Smooth muscle cell (in vitro differentiated cells): Measurements from ENCODE around the gene TM2D3. TPM values are rescaled to one million over a fixed set of nuclear protein-coding genes. Genes with fewer than 3 reads are reported as not detected.

Source experiments
- DNase-seq: peaks from one replicate; lab custom pipeline; 2025; ENCODE audit not compliant: unreplicated experiment; lab: John Stamatoyannopoulos, UW
- H2AFZ ChIP-seq: fragments of 200-600 bp; sonication (generic); 2 replicates; pipeline ENCODE4 v1.6.0; 2016; ENCODE audit warnings: antibody characterized with exemption, low read depth, mild to moderate bottlenecking
- H3F3A ChIP-seq: fragments of 200-600 bp; sonication (generic); 2 replicates; pipeline ENCODE4 v1.6.0; 2017; ENCODE audit warnings: antibody characterized with exemption, low read depth
- H3K27ac ChIP-seq: fragments of 200-600 bp; sonication (generic); 2 replicates; pipeline ENCODE4 v1.5.1; 2016; ENCODE audit warnings: low read depth, mild to moderate bottlenecking
- H3K27me3 ChIP-seq: fragments of 200-600 bp; sonication (generic); 2 replicates; pipeline ENCODE4 v1.6.1; 2016; ENCODE audit warnings: low read depth, mild to moderate bottlenecking
- H3K36me3 ChIP-seq: fragments of 200-600 bp; sonication (generic); 2 replicates; pipeline ENCODE4 v1.5.1; 2016; ENCODE audit warnings: low read depth
- H3K4me1 ChIP-seq: fragments of 200-600 bp; sonication (generic); 2 replicates; pipeline ENCODE4 v1.5.1; 2016; ENCODE audit warnings: low read depth
- H3K4me2 ChIP-seq: fragments of 200-600 bp; sonication (generic); 2 replicates; pipeline ENCODE4 v1.6.0; 2016; ENCODE audit warnings: mild to moderate bottlenecking
- H3K4me3 ChIP-seq: fragments of 200-600 bp; sonication (generic); 2 replicates; pipeline ENCODE4 v1.5.1; 2016; ENCODE audit warnings: mild to moderate bottlenecking
- H3K79me2 ChIP-seq: fragments of 200-600 bp; sonication (generic); 2 replicates; pipeline ENCODE4 v1.6.0; 2016; ENCODE audit warnings: low read depth, mild to moderate bottlenecking
- H3K9ac ChIP-seq: fragments of 200-600 bp; sonication (generic); 2 replicates; pipeline ENCODE4 v1.6.0; 2016; ENCODE audit warnings: low read depth
- H3K9me3 ChIP-seq: fragments of 200-600 bp; sonication (generic); replicated peaks from 2 replicates; pipeline ENCODE4 v1.5.1; 2016; ENCODE audit warnings: low read depth
- H4K20me1 ChIP-seq: fragments of 200-600 bp; sonication (generic); 2 replicates; pipeline ENCODE4 v1.6.0; 2016; ENCODE audit warnings: low read depth
- CTCF ChIP-seq: fragments of 200-600 bp; sonication (generic); IDR thresholded peaks from 2 replicates; pipeline ENCODE4 v1.5.1; 2017; ENCODE audit warnings: borderline replicate concordance, mild to moderate bottlenecking, antibody characterized with exemption; ENCODE audit not compliant: insufficient read depth, poor library complexity, severe bottlenecking
- WGBS: methylation state at CpG from one replicate; pipeline ENCODE4 v1.1.7; 2016; ENCODE audit warnings: low lambda C conversion rate; 5-methylcytosine and 5-hydroxymethylcytosine counted together
- polyA plus RNA-seq: library from polyadenylated mRNA; unstranded; fragments of >200 nt; fragmentation: Nextera tagmentation; extraction: Ambion mirVana; gene quantifications from 2 replicates; pipeline ENCODE4 v1.2.1, GENCODE V29; 2016
- total RNA-seq: library from RNA; depleted of rRNA; stranded (reverse); fragments of >200 nt; gene quantifications from 2 replicates; pipeline ENCODE4 v1.2.3, GENCODE V29; 2014

Gene TM2D3
- total and polyA plus RNA-seq, 2 experiments from 2014 or later = 47.2 to 60.3 TPM

GRCh38 chr15:101689901-101690300 lies 37.7 kb upstream of the TM2D3 start:
- Histone ChIP-seq H3K79me2 (no peaks in the 10 kb centered on the region), H3K27me3 (no peaks in the 10 kb centered on the region), H3K9me3 (no peaks in the 10 kb centered on the region), H4K20me1 (no peaks in the 10 kb centered on the region), H3K4me2 (no peak overlapping the region), H3F3A (peaks cover 10% of the 10 kb centered on the region), H3K4me3 (no peak overlapping the region), H3K36me3 (peaks cover 6% of the 10 kb centered on the region), H3K27ac (no peak overlapping the region), H2AFZ (no peak overlapping the region), H3K4me1 (peaks cover 5% of the 10 kb centered on the region), H3K9ac (no peak overlapping the region)
- TF ChIP-seq CTCF = no peak
- 82% methylated on average over 6 of the region's 6 CpGs for WGBS
- no peak for DNase-seq

- H3K4me2 ChIP-seq = no peak overlapping the region
- peaks cover 4% of the 10 kb centered on the region for H3K36me3 ChIP-seq
- DNase-seq = no peak
- H3K4me1 ChIP-seq = peaks cover 9% of the 10 kb centered on the region
- H3K79me2 ChIP-seq = no peaks in the 10 kb centered on the region
- WGBS = 87% methylated on average over 2 of the region's 2 CpGs
- peaks cover 13% of the 10 kb centered on the region for H3F3A ChIP-seq
- H3K9ac ChIP-seq = no peak overlapping the region
- no peaks in the 10 kb centered on the region for H4K20me1 ChIP-seq
- no peak overlapping the region for H2AFZ ChIP-seq
- no peaks in the 10 kb centered on the region for H3K27me3 ChIP-seq
- TF ChIP-seq CTCF = no peak
- no peak overlapping the region for H3K4me3 ChIP-seq
- no peaks in the 10 kb centered on the region for H3K9me3 ChIP-seq
- H3K27ac ChIP-seq = peak overlapping the region; percentile 54
Observed at GRCh38 chr15:101686718-101687117, 34.5 kb upstream of the TM2D3 start.

DNA sequence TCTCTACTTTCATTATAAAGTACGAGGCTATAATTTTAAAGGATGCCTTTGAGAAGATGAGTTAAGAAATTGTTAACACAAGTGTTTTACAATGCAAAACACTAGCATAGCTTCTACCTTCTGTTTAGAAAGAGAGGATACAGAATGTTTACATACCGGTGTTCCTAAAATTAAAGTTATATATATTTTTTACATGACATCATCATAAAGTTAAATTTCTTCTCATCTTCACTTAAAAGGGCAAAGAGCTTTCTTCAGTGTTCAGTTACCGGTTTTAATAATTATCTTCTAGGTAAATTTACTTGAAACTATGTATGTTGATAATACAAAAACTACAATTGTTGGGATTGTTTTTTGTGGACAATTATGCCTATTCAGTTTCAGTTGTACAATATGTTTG lies 32.7 kb upstream of the TM2D3 start:
- Histone ChIP-seq H4K20me1 (no peaks in the 10 kb centered on the region), H3K4me2 (peak overlapping the region; percentile 63), H3K27me3 (no peaks in the 10 kb centered on the region), H3K36me3 (no peaks in the 10 kb centered on the region), H3K4me3 (no peak overlapping the region), H3F3A (peaks cover 13% of the 10 kb centered on the region), H3K9me3 (no peaks in the 10 kb centered on the region), H3K79me2 (no peaks in the 10 kb centered on the region), H3K9ac (peak overlapping the region; percentile 3), H2AFZ (no peak overlapping the region), H3K27ac (peak overlapping the region; percentile 82), H3K4me1 (peaks cover 9% of the 10 kb centered on the region)
- 81% methylated on average over 3 of the region's 3 CpGs for WGBS
- DNase-seq = no peak
- TF ChIP-seq CTCF = no peak

DNA sequence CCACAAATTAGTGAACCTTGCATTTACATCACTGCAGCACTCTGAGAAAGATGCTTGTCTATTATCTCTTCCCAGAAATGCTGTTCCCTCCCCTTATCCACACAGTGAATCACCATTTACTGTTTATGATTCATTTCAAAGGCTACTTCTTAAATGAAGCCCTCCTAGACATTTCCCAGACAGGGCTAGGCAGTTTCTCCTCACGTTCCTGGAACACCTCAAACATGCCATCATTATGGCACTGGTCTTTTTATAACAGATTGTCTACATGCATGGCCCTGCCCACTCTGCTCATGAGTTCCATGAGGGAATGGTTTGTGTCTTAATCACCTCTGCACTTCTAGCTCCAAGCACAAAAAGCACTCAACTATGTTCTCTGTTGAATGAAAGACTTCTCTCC lies 32.2 kb upstream of the TM2D3 start:
- Histone ChIP-seq H3K9ac (peak overlapping the region; percentile 3), H3K9me3 (no peaks in the 10 kb centered on the region), H3K79me2 (no peaks in the 10 kb centered on the region), H3K27ac (peak overlapping the region; percentile 82), H4K20me1 (no peaks in the 10 kb centered on the region), H3K4me2 (peak overlapping the region; percentile 63), H3K36me3 (no peaks in the 10 kb centered on the region), H3K4me1 (peaks cover 9% of the 10 kb centered on the region), H3K27me3 (no peaks in the 10 kb centered on the region), H3K4me3 (no peak overlapping the region), H3F3A (peaks cover 13% of the 10 kb centered on the region), H2AFZ (no peak overlapping the region)
- no peak for TF ChIP-seq CTCF
- 0% methylated on average over 1 of the region's 1 CpG for WGBS
- DNase-seq = no peak
